Stomach (tissue), 4 donors: ENCODE measurements around the gene BAZ2A.

Experiments
- CTCF ChIP-seq, 7 experiments: fragments of 450-650 bp in 4 of 7; fragments of 200-600 bp in 3 of 7; sonication (generic) in 3 of 7; IDR thresholded peaks; one replicate each; pipeline ENCODE4 v1.5.1; 2016 to 2019; ENCODE audit warnings: antibody characterized with exemption in 7 of 7, control low read depth in 2 of 7, mild to moderate bottlenecking in 1 of 7
- POLR2A ChIP-seq, 4 donors: fragments of 450-650 bp; IDR thresholded peaks; one replicate each; pipeline ENCODE4 v1.6.1; 2016; ENCODE audit warnings: antibody characterized with exemption in 4 of 4, control low read depth in 2 of 4, mild to moderate bottlenecking in 1 of 4, moderate library complexity in 1 of 4
- POLR2AphosphoS5 ChIP-seq, 3 donors: sonication (generic); formaldehyde crosslinking; IDR thresholded peaks; one replicate each; pipeline ENCODE4 v1.6.1; 2016; ENCODE audit warnings: antibody characterized with exemption in 3 of 3

GRCh38 chr12:56574210-56574609, 55.9 kb downstream of the BAZ2A start:
- TF ChIP-seq CTCF (IDR thresholded peaks at IDR 0.05) (no peak), POLR2A (IDR thresholded peaks at IDR 0.05) (no peak), POLR2AphosphoS5 (IDR thresholded peaks at IDR 0.05) (no peak)
